Measurements from ENCODE around the gene CELA3A.
A peak's percentile ranks its signal among the peaks of the same experiment; 100 is the strongest.
"Not testable (repeated sequence)": the region's sequence is repeated elsewhere in the genome, so short reads cannot be mapped to it uniquely, and the experiment has no call there.

Gene CELA3A

DNA sequence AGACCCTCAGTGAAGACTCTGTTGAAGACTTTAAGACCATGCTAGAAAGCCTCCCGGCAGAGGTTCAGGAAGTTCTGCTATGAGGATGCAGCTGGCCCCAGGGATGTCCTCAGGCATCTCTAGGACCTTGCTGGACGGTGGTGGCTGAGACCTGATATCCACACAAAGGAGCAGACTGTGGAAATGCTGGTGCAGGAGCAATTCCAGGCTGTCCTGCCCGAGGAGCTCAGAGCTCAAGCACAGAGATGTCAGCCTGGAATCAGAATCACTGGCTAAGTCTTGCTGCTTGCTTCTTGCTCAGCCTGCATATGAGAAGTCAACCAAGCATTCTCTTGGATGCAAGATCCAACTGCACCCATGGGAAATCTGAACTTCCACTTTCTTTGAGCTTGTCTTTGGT is 29.0 kb downstream of the CELA3A start:
- H3K4me1 ChIP-seq (ENCODE audit: control insufficient read depth, insufficient read depth, low read length): peaks cover 10% of the 10 kb centered on the region
- H3K27me3 ChIP-seq (ENCODE audit: control insufficient read depth, insufficient read depth, low read length): no peaks in the 10 kb centered on the region
- H3K9ac ChIP-seq (ENCODE audit: low read length): no peak overlapping the region
- no peaks in the 10 kb centered on the region for H3K36me3 ChIP-seq (ENCODE audit: control insufficient read depth, insufficient read depth, low read length)
- H3K4me3 ChIP-seq (ENCODE audit: low read length): no peak overlapping the region
- H3K9me3 ChIP-seq (ENCODE audit: control insufficient read depth, low read length): no peaks in the 10 kb centered on the region

DNA sequence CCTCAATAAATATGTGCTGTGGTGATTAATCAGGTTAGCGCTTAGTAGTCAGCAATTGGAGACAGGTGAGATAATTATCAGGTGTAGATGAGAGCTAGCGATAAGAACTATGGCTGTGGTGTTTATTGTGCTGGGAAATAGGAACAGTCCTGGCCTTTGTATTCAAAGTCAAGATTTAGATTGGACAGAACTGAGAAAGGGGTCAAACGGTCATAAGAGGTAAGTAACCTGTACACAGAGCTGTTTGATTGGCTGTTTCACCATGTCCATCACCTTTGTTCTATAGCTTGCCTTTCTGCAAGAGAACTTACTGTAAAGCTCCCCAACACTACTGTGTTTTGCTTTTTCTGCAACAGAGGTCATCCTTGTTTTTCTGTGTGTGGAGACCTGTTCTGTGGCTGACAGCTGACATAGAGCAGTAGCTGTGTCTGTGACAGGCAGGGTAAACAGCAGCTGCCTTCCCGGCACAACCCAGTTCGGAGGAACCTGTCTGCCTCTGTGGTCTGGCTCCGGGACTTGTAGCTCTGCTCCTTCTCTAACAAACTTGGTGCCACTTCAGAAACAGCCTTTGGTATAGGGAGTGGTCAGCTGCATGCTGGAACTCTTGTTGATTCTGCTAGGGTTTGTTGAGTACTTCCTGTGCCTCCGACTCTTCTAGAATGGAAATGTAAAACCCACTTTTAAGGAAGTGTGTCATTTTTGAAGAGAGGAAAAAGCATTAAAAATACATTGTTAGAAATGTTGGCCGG is 29.9 kb downstream of the CELA3A start:
- Histone ChIP-seq H3K9me3 (ENCODE audit: control insufficient read depth, low read length) (no peaks in the 10 kb centered on the region), H3K27me3 (ENCODE audit: control insufficient read depth, insufficient read depth, low read length) (no peaks in the 10 kb centered on the region), H3K36me3 (ENCODE audit: control insufficient read depth, insufficient read depth, low read length) (no peaks in the 10 kb centered on the region), H3K9ac (ENCODE audit: low read length) (no peak overlapping the region), H3K4me3 (ENCODE audit: low read length) (no peak overlapping the region), H3K4me1 (ENCODE audit: control insufficient read depth, insufficient read depth, low read length) (peaks cover 10% of the 10 kb centered on the region)

DNA sequence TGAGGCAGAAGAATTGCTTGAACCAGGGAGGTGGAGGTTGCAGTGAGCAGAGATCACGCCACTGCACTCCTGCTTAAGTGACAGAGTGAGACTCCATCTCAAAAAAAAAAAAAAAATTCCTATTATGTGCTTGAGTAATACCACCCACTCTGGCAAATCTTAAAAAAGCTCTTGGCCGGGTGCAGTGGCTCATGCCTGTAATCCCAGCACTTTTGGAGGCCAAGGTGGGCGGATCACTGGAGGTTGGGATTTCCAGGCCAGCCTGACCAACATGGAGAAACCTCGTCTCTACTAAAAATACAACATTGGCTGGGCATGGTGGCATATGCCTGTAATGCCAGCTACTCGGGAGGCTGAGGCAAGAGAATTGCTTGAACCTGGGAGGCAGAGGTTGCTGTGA is 33.4 kb downstream of the CELA3A start:
- H3K9me3 ChIP-seq (ENCODE audit: control insufficient read depth, low read length); H3K4me3 ChIP-seq (ENCODE audit: low read length); H3K36me3 ChIP-seq (ENCODE audit: control insufficient read depth, insufficient read depth, low read length); H3K27me3 ChIP-seq (ENCODE audit: control insufficient read depth, insufficient read depth, low read length); H3K9ac ChIP-seq (ENCODE audit: low read length): not testable (repeated sequence)
- H3K4me1 ChIP-seq (ENCODE audit: control insufficient read depth, insufficient read depth, low read length): peaks cover 16% of the 10 kb centered on the region

DNA sequence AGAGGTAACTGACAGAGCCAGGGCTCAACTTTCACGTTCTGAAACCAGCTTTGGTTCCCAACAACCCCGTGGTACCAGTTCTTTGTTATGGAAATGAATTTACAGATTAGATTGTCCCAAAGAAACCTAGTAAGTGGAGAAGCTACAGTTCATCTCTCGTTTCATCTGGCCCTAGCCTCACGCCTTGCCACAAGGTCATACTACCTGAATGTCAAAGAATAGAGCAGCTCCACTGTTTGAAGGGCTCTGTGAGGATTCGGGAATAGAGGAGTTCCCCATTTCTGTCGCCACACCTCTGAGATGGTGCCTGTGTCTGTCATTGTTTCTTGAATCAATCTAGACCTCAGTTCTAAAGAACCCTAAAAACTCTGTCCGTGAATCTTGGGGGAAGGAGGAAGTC is 36.1 kb downstream of the CELA3A start:
- no peak overlapping the region for H3K9ac ChIP-seq (ENCODE audit: low read length)
- H3K27me3 ChIP-seq (ENCODE audit: control insufficient read depth, insufficient read depth, low read length): no peaks in the 10 kb centered on the region
- peaks cover 12% of the 10 kb centered on the region for H3K4me1 ChIP-seq (ENCODE audit: control insufficient read depth, insufficient read depth, low read length)
- H3K36me3 ChIP-seq (ENCODE audit: control insufficient read depth, insufficient read depth, low read length): no peaks in the 10 kb centered on the region
- no peak overlapping the region for H3K4me3 ChIP-seq (ENCODE audit: low read length)
- no peaks in the 10 kb centered on the region for H3K9me3 ChIP-seq (ENCODE audit: control insufficient read depth, low read length)

DNA sequence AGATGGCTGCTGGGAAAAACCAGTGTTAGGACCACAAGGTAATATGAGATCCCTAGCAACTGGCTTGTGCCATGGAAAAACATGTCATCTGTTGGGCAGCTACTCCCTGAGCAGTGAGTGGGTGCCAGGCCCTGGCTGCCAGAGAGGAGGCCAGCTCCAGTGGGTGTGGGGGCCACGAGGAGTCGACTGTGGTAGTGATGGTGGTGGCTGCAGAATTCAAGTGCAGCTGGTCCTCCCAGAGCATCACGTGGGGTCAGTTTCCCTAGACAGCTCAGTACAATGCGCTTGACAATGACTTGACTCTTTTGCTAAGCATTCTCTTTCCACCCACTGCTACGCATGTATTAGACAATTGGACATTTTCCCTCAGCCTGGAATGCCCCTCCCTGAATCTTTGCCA is 36.6 kb downstream of the CELA3A start:
- H3K4me1 ChIP-seq (ENCODE audit: control insufficient read depth, insufficient read depth, low read length): peaks cover 16% of the 10 kb centered on the region
- no peak overlapping the region for H3K4me3 ChIP-seq (ENCODE audit: low read length)
- no peak overlapping the region for H3K9ac ChIP-seq (ENCODE audit: low read length)

DNA sequence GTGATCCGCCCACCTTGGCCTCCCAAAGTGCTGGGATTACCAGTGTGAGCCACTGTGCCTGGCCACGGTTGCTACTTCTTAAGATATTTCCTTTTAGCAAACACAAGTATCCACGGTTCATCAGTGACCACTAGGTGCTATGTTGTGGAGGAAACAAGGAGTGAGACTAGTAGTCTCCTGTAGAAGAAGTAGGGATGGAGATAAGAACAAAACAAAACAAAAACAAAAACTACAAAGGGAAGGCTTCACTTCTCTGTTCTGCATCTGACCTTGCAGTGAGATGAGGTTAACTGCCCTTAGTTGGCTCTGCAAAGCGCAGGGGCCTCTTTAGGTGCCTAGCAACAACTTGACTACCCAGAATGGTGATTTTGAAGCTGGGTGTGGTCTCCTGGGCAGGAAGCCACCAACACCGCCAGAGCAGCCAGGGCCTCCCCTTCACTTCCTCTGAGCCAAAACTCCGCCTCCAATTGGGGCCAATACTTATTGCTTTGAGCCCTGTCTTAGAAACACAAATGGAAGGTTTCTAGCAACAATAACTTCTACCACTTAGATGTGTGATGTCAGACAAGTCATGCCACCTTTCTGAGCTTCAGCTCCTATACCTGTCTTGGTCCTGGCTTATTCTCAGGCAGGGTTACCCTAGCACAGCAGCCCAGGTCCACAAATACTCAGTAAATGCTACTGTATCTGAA is 38.3 kb downstream of the CELA3A start:
- no peaks in the 10 kb centered on the region for H3K9me3 ChIP-seq (ENCODE audit: control insufficient read depth, low read length)
- H3K4me3 ChIP-seq (ENCODE audit: low read length): no peak overlapping the region
- peaks cover 24% of the 10 kb centered on the region for H3K4me1 ChIP-seq (ENCODE audit: control insufficient read depth, insufficient read depth, low read length)
- no peaks in the 10 kb centered on the region for H3K27me3 ChIP-seq (ENCODE audit: control insufficient read depth, insufficient read depth, low read length)
- no peaks in the 10 kb centered on the region for H3K36me3 ChIP-seq (ENCODE audit: control insufficient read depth, insufficient read depth, low read length)
- H3K9ac ChIP-seq (ENCODE audit: low read length): peak overlapping the region; percentile 31

More for the DNA sequence above, 36.6 kb downstream of the CELA3A start:
- Histone ChIP-seq H3K36me3 (ENCODE audit: control insufficient read depth, insufficient read depth, low read length) (no peaks in the 10 kb centered on the region), H3K27me3 (ENCODE audit: control insufficient read depth, insufficient read depth, low read length) (no peaks in the 10 kb centered on the region), H3K9me3 (ENCODE audit: control insufficient read depth, low read length) (no peaks in the 10 kb centered on the region)

DNA sequence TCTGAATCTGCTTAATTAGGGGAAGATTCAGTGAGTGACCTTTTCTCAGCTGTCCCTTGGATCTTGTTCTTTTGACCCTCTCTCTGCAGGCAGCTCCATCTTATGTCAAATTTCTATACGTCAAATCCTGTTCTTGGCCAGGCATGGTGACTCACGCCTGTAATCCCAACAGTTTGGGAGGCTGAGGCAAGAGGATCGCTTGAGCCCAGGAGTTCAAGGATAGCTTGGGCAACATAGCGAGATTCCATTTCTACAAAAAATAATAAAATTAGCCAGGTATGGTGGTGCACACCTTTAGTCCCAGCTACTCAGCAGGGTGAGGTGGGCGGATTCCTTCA is 38.8 kb downstream of the CELA3A start:
- Histone ChIP-seq H3K36me3 (ENCODE audit: control insufficient read depth, insufficient read depth, low read length) (no peaks in the 10 kb centered on the region), H3K4me1 (ENCODE audit: control insufficient read depth, insufficient read depth, low read length) (peaks cover 29% of the 10 kb centered on the region), H3K9me3 (ENCODE audit: control insufficient read depth, low read length) (no peaks in the 10 kb centered on the region), H3K27me3 (ENCODE audit: control insufficient read depth, insufficient read depth, low read length) (no peaks in the 10 kb centered on the region), H3K4me3 (ENCODE audit: low read length) (no peak overlapping the region), H3K9ac (ENCODE audit: low read length) (no peak overlapping the region)

DNA sequence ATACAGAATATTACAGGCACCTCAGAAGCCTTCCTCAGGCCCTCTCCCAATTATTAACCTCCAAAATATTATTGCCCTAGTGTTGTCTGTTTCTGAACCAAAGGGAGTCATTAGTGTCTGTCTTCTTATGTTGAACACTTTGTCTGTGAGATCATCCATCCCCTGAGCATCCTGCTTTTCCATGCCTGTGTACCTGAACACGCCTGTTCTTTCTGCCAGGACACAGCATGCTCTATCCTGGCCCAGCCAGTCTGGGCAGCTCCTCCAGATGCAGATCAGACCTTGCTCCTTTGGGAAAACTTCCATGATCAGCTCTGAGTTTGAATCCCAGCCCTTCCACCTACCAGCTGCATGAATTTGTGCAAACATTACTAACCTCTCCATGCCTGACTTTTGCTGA is 40.0 kb downstream of the CELA3A start:
- Histone ChIP-seq H3K9ac (ENCODE audit: low read length) (no peak overlapping the region), H3K4me1 (ENCODE audit: control insufficient read depth, insufficient read depth, low read length) (peaks cover 30% of the 10 kb centered on the region), H3K9me3 (ENCODE audit: control insufficient read depth, low read length) (no peaks in the 10 kb centered on the region)

DNA sequence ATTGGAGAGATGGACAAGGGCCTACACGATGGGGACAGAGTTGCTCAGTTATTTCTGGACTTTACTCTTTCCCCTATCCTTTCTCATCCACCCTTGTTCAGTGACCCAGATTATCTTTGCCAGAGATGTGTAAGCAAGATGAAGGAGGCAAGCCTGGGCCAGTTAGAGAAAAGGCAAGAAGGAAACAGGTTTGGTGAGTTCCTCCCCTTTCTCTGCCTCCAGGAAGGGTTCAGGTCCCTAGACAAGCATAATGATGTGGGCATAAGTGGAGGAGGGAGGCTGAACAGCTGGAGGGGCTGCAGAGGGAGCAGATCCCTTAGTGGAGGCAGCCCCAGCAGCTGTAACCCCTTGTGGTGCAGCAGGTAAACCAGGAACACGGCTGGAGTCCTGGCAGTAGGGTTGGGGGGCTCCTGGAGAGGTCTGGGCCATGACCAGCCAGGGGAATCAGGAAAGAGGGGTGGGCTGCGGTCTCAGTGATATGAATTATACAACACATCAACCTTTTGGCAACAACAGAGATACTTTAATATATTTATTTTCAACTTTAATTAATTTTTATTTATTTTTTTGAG is 41.8 kb downstream of the CELA3A start:
- no peak overlapping the region for H3K9ac ChIP-seq (ENCODE audit: low read length)
- H3K36me3 ChIP-seq (ENCODE audit: control insufficient read depth, insufficient read depth, low read length): no peaks in the 10 kb centered on the region
- H3K4me3 ChIP-seq (ENCODE audit: low read length): no peak overlapping the region
- H3K4me1 ChIP-seq (ENCODE audit: control insufficient read depth, insufficient read depth, low read length): peaks cover 30% of the 10 kb centered on the region
- no peaks in the 10 kb centered on the region for H3K27me3 ChIP-seq (ENCODE audit: control insufficient read depth, insufficient read depth, low read length)
- H3K9me3 ChIP-seq (ENCODE audit: control insufficient read depth, low read length): no peaks in the 10 kb centered on the region

More for the DNA sequence above, 40.0 kb downstream of the CELA3A start:
- Histone ChIP-seq H3K36me3 (ENCODE audit: control insufficient read depth, insufficient read depth, low read length) (no peaks in the 10 kb centered on the region), H3K27me3 (ENCODE audit: control insufficient read depth, insufficient read depth, low read length) (no peaks in the 10 kb centered on the region), H3K4me3 (ENCODE audit: low read length) (no peak overlapping the region)

DNA sequence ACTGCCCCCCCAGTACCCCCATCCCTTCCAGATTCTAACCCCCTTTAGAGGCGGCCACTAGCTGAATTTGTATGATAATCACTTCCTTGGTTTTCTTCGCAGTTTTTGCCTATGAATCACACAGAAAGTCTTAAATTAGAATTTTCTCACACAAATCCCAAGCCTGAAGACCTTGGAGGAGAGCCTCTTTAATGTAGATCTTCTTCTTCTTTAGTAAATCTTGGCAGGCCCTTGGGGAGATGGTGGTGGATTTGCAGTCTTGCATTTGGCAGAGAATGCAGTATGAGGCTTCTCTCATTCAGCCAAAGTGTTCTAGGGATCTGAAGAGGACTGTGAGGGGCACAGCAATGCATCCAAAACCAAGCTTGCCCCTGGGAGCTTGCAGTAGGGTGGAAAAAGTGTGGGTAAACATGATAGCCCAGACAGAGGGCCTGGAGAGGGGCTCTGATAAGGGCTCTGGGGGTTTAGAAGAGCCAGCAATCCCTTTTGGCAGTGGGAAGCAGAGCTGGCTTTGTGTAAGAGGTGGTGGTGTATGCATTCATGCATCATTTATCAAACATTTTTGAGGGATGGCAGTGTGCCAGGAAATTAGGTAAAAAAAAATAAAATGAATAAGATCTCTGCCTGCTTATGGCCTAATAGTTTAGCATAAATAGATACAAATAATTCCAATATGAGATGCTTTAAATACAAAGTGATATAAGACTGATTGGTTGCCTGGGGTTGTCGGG is 43.4 kb downstream of the CELA3A start:
- H3K4me1 ChIP-seq (ENCODE audit: control insufficient read depth, insufficient read depth, low read length): peaks cover 24% of the 10 kb centered on the region
- no peaks in the 10 kb centered on the region for H3K27me3 ChIP-seq (ENCODE audit: control insufficient read depth, insufficient read depth, low read length)
- H3K9me3 ChIP-seq (ENCODE audit: control insufficient read depth, low read length): no peaks in the 10 kb centered on the region
- no peaks in the 10 kb centered on the region for H3K36me3 ChIP-seq (ENCODE audit: control insufficient read depth, insufficient read depth, low read length)
- no peak overlapping the region for H3K9ac ChIP-seq (ENCODE audit: low read length)
- no peak overlapping the region for H3K4me3 ChIP-seq (ENCODE audit: low read length)

DNA sequence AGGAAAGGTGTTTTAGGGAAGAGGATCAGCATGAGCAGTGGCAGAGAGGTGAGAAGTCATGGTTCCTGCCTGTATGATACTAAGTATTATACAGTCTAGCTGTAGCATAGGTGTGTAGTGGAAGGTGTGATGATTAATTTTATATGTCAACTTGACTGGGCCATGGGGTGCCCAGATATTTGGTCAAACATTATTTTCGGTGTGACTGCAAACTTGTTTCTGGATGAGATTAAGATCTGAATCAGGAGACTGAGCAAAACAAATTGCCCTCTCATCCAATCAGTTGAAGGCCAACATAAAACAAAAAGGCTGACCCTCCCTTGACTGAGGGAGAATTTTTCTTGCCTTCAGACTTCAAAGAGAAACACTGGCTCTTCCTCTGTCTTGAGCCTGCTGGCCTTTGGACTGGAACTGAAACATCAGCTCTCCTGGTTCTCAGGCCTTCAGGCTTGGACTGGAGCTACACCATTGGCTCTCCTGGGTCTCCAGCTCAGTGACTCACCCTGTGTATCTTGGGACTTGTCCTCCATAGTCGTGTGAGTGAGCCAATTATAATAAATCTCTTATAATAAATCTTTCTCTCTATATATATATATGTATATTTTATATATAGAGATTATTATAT is 44.3 kb downstream of the CELA3A start:
- H3K9ac ChIP-seq (ENCODE audit: low read length): no peak overlapping the region
- H3K27me3 ChIP-seq (ENCODE audit: control insufficient read depth, insufficient read depth, low read length): no peaks in the 10 kb centered on the region
- H3K4me3 ChIP-seq (ENCODE audit: low read length): no peak overlapping the region
- no peaks in the 10 kb centered on the region for H3K36me3 ChIP-seq (ENCODE audit: control insufficient read depth, insufficient read depth, low read length)
- peaks cover 19% of the 10 kb centered on the region for H3K4me1 ChIP-seq (ENCODE audit: control insufficient read depth, insufficient read depth, low read length)
- no peaks in the 10 kb centered on the region for H3K9me3 ChIP-seq (ENCODE audit: control insufficient read depth, low read length)
